ENCODE measurements around the gene TES.

Gene TES

DNA sequence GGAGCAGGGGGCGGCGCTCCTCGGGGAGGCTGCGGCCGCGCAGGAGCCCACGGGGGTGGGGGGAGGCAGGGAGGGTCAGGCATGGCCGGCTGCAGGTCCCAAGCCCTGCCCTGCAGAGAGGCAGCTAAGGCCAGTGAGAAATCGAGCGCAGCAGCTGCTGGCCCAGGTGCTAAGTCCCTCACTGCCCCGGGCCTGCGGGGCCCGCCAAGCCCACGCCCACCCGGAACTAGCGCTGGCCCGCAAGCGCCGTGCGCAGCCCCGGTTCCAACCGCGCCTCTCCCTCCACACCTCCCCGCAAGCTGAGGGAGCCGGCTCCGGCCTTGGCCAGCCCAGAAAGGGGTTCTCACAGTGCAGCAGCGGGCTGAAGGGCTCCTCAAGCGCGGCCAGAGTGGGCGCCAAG, 28.3 kb upstream of the TES start:
- no peak overlapping the region for H3K27ac ChIP-seq
- H3K36me3 ChIP-seq = no peaks in the 10 kb centered on the region
- TF ChIP-seq, protein P1, sequence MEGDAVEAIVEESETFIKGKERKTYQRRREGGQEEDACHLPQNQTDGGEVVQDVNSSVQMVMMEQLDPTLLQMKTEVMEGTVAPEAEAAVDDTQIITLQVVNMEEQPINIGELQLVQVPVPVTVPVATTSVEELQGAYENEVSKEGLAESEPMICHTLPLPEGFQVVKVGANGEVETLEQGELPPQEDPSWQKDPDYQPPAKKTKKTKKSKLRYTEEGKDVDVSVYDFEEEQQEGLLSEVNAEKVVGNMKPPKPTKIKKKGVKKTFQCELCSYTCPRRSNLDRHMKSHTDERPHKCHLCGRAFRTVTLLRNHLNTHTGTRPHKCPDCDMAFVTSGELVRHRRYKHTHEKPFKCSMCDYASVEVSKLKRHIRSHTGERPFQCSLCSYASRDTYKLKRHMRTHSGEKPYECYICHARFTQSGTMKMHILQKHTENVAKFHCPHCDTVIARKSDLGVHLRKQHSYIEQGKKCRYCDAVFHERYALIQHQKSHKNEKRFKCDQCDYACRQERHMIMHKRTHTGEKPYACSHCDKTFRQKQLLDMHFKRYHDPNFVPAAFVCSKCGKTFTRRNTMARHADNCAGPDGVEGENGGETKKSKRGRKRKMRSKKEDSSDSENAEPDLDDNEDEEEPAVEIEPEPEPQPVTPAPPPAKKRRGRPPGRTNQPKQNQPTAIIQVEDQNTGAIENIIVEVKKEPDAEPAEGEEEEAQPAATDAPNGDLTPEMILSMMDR (IDR thresholded peaks at IDR 0.05) = no peak
- no peaks in the 10 kb centered on the region for H3K4me1 ChIP-seq (ENCODE audit: control insufficient read depth in 1 of 2, insufficient read depth in 1 of 2, low read depth in 1 of 2, low read length in 1 of 2)
- no peak overlapping the region for H3K4me3 ChIP-seq (ENCODE audit: low read depth in 1 of 2, low read length in 1 of 2)
- H3K9me3 ChIP-seq = no peaks in the 10 kb centered on the region
- H3K27me3 ChIP-seq = no peaks in the 10 kb centered on the region

DNA sequence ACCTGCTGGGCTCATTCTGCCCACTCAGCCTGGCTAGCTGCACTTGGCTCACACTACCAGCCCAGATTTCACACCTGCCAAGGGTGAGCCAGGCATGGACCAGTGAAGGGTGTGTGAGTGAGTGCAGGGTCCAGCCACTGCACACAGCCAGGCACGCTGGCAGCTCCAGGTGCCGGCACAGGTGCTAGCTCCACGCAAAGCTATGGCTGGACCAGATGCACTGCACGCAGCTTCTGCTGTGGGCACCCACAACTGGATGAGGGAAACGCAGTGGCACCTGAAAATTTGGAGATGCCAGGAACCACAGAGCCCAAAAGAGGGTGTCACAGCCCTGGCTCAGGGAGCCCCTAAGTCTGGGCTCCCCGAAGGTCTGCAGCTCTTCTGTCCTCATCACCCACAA, 24.9 kb upstream of the TES start:
- no peak overlapping the region for H3K4me3 ChIP-seq (ENCODE audit: low read depth in 1 of 2, low read length in 1 of 2)
- no peaks in the 10 kb centered on the region for H3K9me3 ChIP-seq
- TF ChIP-seq, protein P1 (IDR thresholded peaks at IDR 0.05) = no peak
- H3K36me3 ChIP-seq = no peaks in the 10 kb centered on the region
- H3K4me1 ChIP-seq (ENCODE audit: control insufficient read depth in 1 of 2, insufficient read depth in 1 of 2, low read depth in 1 of 2, low read length in 1 of 2) = no peaks in the 10 kb centered on the region
- no peaks in the 10 kb centered on the region for H3K27me3 ChIP-seq
- H3K27ac ChIP-seq = no peak overlapping the region

DNA sequence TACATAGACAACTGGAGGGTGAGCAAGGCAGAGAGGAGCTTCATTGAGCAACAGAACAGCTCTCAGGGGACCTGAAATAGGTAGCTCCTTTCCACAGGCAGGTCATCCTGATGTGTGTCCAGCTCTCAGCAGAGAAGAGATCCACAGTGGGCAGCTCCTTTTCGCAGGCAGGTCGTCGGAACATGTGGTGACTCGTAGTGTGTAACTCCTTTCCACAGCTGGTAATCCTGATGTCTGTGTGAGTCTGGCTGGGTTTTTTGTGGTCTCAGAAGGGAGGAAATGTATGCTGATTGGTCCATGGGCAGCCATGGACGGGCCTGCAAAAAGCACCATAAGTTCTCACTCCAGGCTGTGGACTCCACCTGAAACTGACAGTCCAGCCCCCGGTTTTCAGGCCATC, 24.4 kb upstream of the TES start:
- Histone ChIP-seq H3K4me3 (ENCODE audit: low read depth in 1 of 2, low read length in 1 of 2) (no peak overlapping the region), H3K27ac (no peak overlapping the region), H3K36me3 (no peaks in the 10 kb centered on the region), H3K4me1 (ENCODE audit: control insufficient read depth in 1 of 2, insufficient read depth in 1 of 2, low read depth in 1 of 2, low read length in 1 of 2) (no peaks in the 10 kb centered on the region), H3K27me3 (no peaks in the 10 kb centered on the region), H3K9me3 (no peaks in the 10 kb centered on the region)
- TF ChIP-seq, protein P1 (IDR thresholded peaks at IDR 0.05) = no peak

DNA sequence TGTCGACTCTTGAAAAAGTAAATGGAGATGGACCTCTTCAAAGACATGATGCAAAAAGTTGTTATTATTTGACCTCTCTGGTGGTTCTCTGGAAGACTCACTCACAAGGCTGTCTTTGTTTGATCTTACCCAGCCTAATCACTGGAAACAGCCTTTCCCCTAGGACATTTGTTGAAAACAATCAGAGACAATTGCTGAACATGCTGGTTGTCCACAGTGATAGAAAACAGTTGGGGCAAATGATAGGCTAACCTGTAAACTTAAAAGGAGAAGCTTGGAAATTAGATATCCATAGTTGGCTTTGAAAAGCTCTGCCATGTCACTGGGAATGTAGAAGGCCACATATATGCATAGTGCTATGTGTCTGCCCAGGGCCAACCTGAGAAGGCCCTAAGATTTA, 22.9 kb upstream of the TES start:
- TF ChIP-seq, protein P1 (IDR thresholded peaks at IDR 0.05) = no peak
- no peaks in the 10 kb centered on the region for H3K4me1 ChIP-seq (ENCODE audit: control insufficient read depth in 1 of 2, insufficient read depth in 1 of 2, low read depth in 1 of 2, low read length in 1 of 2)
- no peak overlapping the region for H3K27ac ChIP-seq
- no peaks in the 10 kb centered on the region for H3K36me3 ChIP-seq
- no peak overlapping the region for H3K4me3 ChIP-seq (ENCODE audit: low read depth in 1 of 2, low read length in 1 of 2)
- no peaks in the 10 kb centered on the region for H3K27me3 ChIP-seq
- no peaks in the 10 kb centered on the region for H3K9me3 ChIP-seq

DNA sequence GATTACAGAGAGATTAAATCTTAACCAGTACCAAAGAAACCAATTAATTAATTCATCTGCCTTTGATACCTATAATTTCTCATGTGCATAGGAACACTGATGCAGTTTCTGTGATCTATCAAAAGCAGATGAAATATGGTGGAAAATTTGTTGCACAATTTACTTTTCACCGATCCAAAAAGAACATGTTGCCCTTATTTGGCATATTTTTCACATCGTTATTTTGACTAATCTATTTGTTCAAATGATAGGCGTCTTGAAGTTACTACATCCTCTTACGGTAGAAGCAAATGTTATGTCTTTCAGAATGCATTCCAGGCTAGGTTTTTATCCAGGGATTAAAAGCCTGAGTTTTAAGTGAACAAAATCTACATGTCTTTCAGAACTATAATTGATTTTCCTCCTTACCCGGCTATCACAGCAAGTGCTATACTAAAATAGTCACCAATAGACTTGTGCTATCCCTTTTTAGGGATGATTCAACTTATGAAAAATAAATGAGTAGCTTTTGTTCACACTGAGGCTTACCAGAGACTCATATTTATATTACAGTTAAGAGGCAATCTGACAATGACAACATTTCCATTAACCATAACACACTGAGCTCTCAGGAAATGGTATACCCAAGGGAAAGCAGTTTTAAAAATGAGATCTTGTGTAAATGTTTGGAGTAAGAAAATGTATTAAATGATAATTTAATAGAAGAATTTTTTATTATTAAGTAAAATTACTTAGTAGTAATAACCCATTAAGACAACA, 16.8 kb upstream of the TES start:
- Histone ChIP-seq H3K4me3 (ENCODE audit: low read depth in 1 of 2, low read length in 1 of 2) (no peak overlapping the region), H3K9me3 (no peaks in the 10 kb centered on the region), H3K27ac (no peak overlapping the region), H3K27me3 (no peaks in the 10 kb centered on the region), H3K36me3 (no peaks in the 10 kb centered on the region), H3K4me1 (ENCODE audit: control insufficient read depth in 1 of 2, insufficient read depth in 1 of 2, low read depth in 1 of 2, low read length in 1 of 2) (no peaks in the 10 kb centered on the region)
- TF ChIP-seq, protein P1 (IDR thresholded peaks at IDR 0.05) = no peak
